Osteocyte (in vitro differentiated cells): ENCODE data around the gene PAIP2. TPM values are rescaled to one million over a fixed set of nuclear protein-coding genes. Genes with fewer than 3 reads are reported as not detected.

Experiments used
- DNase-seq: peaks from one replicate; pipeline ENCODE4 v3.0.0; 2021; ENCODE audit warnings: mixed read lengths; ENCODE audit not compliant: unreplicated experiment; ENCODE audit errors: extremely low spot score
- H3K27ac Mint-ChIP-seq: one replicate; pipeline ENCODE4 v1.8.0; 2021; ENCODE audit warnings: mild to moderate bottlenecking, mixed read lengths; ENCODE audit not compliant: unreplicated experiment
- H3K27me3 Mint-ChIP-seq: one replicate; pipeline ENCODE4 v1.8.0; 2021; ENCODE audit warnings: mixed read lengths; ENCODE audit not compliant: unreplicated experiment
- H3K36me3 Mint-ChIP-seq: one replicate; pipeline ENCODE4 v1.8.0; 2021; ENCODE audit warnings: mixed read lengths; ENCODE audit not compliant: unreplicated experiment
- H3K4me1 Mint-ChIP-seq: one replicate; pipeline ENCODE4 v1.8.0; 2021; ENCODE audit warnings: mixed read lengths; ENCODE audit not compliant: unreplicated experiment
- H3K4me3 Mint-ChIP-seq: one replicate; pipeline ENCODE4 v1.8.0; 2021; ENCODE audit warnings: mild to moderate bottlenecking, moderate library complexity, mixed read lengths; ENCODE audit not compliant: unreplicated experiment
- H3K9me3 Mint-ChIP-seq: one replicate; pipeline ENCODE4 v1.8.0; 2021; ENCODE audit warnings: mixed read lengths; ENCODE audit not compliant: unreplicated experiment
- CTCF ChIP-seq: fragments of 200-600 bp; sonication (generic); IDR thresholded peaks from 2 replicates; pipeline ENCODE4 v1.5.0; 2021; ENCODE audit warnings: antibody characterized with exemption, mild to moderate bottlenecking, moderate library complexity
- total RNA-seq: library from RNA; stranded (reverse); gene quantifications from 2 replicates; pipeline ENCODE4 v1.2.1, GENCODE V29; 2021

The PAIP2 gene
- total RNA-seq, 1 donor from 2014 or later = 71.8 TPM

GRCh38 chr5:139299486-139299885 lies 42.2 kb upstream of the PAIP2 start:
- DNase-seq = no peak
- Mint-ChIP-seq H3K27ac (no peak overlapping the region), H3K36me3 (no peaks in the 10 kb centered on the region), H3K4me1 (peaks cover 61% of the 10 kb centered on the region), H3K27me3 (no peaks in the 10 kb centered on the region), H3K4me3 (no peak overlapping the region), H3K9me3 (no peaks in the 10 kb centered on the region)
- TF ChIP-seq CTCF = no peak

GRCh38 chr5:139301808-139302499 lies 39.7 kb upstream of the PAIP2 start:
- Mint-ChIP-seq H3K9me3 (no peaks in the 10 kb centered on the region), H3K36me3 (no peaks in the 10 kb centered on the region), H3K27me3 (no peaks in the 10 kb centered on the region), H3K4me3 (no peak overlapping the region), H3K4me1 (peaks cover 67% of the 10 kb centered on the region), H3K27ac (no peak overlapping the region)
- no peak for DNase-seq
- TF ChIP-seq CTCF = no peak

- Mint-ChIP-seq H3K9me3 (no peaks in the 10 kb centered on the region), H3K4me3 (no peak overlapping the region), H3K27me3 (no peaks in the 10 kb centered on the region), H3K36me3 (peaks cover 3% of the 10 kb centered on the region), H3K4me1 (peaks cover 65% of the 10 kb centered on the region), H3K27ac (no peak overlapping the region)
- DNase-seq = no peak
- TF ChIP-seq CTCF = no peak
Measured at GRCh38 chr5:139304391-139305324, 37.0 kb upstream of the PAIP2 start.

GRCh38 chr5:139306197-139306596 lies 35.5 kb upstream of the PAIP2 start:
- no peaks in the 10 kb centered on the region for H3K9me3 Mint-ChIP-seq
- no peak for DNase-seq
- no peak for TF ChIP-seq CTCF
- H3K4me3 Mint-ChIP-seq = no peak overlapping the region
- peaks cover 3% of the 10 kb centered on the region for H3K36me3 Mint-ChIP-seq
- H3K4me1 Mint-ChIP-seq = peaks cover 70% of the 10 kb centered on the region
- no peak overlapping the region for H3K27ac Mint-ChIP-seq
- H3K27me3 Mint-ChIP-seq = no peaks in the 10 kb centered on the region
